ENCODE data around the gene ACSF3. TPM values are rescaled to one million over a fixed set of nuclear protein-coding genes. Genes with fewer than 3 reads are reported as not detected.

Gene ACSF3
- total RNA-seq (2022; extraction: Qiagen RNA extraction; ENCODE audit: low read depth): 17.7 to 19.2 TPM (median 18.1 TPM) in 5 replicates

DNA sequence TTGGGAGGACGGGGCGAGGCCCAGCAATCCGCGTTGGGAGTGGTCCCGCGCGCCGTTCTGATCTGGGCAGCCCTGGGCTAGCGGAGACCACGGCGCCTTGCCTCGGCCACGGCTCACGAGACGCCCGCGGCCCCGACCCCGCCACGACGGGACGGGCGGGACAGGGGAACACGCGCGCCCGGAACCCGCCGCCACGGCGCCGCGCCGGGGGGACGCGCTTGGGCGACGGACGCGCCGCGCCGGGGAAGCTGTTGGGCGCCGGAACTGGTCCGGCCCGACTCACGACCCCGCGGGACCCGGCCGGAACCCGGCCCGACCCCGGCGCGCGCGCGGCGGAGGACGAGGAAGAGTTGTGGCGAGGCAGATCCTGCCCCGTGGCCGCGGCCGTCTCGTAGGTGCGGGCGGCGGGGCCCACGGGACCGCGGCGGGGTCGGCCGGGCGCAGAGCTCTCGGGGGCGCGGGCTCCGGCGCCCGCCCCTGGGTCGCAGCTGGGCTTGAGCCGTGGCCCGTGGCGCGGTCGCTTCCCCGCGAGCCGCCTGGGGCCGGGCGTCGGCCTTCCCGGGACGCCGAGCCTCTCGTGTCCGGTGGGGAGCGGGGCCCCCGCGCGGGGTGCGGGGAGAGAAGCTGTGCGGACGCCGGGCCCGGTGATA, at the start of gene ACSF3:
Gene ACSF3, plus strand, starts transcription at position 251 of the 650 bp plus-strand sequence. CDS start 6,830 bp downstream, outside the sequence.

GRCh38 chr16:89171216-89172170, 77.8 kb downstream of the ACSF3 start, which contains the start of gene CDH15:
CDH15 (plus strand) TSS chr16:89171748; CDS start chr16:89171832, 84 bp downstream.

GRCh38 chr16:89200124-89200849, 106.6 kb downstream of the ACSF3 start, which contains the start of gene SLC22A31:
SLC22A31 (minus strand) TSS chr16:89200537; CDS start chr16:89200501, 36 bp downstream.

Other genes starting within 250 kb of the ACSF3 start
- 33.8 to 47.9 TPM (median 47.0 TPM) in 5 replicates for gene GALNS, start 236.9 kb upstream of the ACSF3 start, total RNA-seq (2022; extraction: Qiagen RNA extraction; ENCODE audit: low read depth)
- 101 to 127 TPM (median 106 TPM) in 5 replicates for gene TRAPPC2L, start 236.7 kb upstream of the ACSF3 start, total RNA-seq (2022; extraction: Qiagen RNA extraction; ENCODE audit: low read depth)
- not detected in 5 replicates for gene PABPN1L, start 227.2 kb upstream of the ACSF3 start, total RNA-seq (2022; extraction: Qiagen RNA extraction; ENCODE audit: low read depth)
- 0.27 to 0.81 TPM (median 0.43 TPM) in 5 replicates for gene CBFA2T3, start 116.6 kb upstream of the ACSF3 start, total RNA-seq (2022; extraction: Qiagen RNA extraction; ENCODE audit: low read depth)
- 0.06 to 0.24 TPM (median 0.13 TPM) in 4 of 5 replicates, not detected in the other for gene CDH15, start 77.9 kb downstream of the ACSF3 start, total RNA-seq (2022; extraction: Qiagen RNA extraction; ENCODE audit: low read depth)
- 1.1 to 1.9 TPM (median 1.3 TPM) in 5 replicates for gene SLC22A31, start 106.7 kb downstream of the ACSF3 start, total RNA-seq (2022; extraction: Qiagen RNA extraction; ENCODE audit: low read depth)
- gene ZNF778, start 123.9 kb downstream of the ACSF3 start, total RNA-seq (2022; extraction: Qiagen RNA extraction; ENCODE audit: low read depth): 9.2 to 13.2 TPM (median 11.1 TPM) in 5 replicates

Data from A549 treated with GW870086 at 1 μM for 4 hours (cell line).